ENCODE measurements around the gene PRKCE. TPM values are rescaled to one million over a fixed set of nuclear protein-coding genes. Genes with fewer than 3 reads are reported as not detected.

PRKCE gene
- total and polyA plus RNA-seq, 2 experiments from 2014 or later = 0.94 to 1.2 TPM

- TF ChIP-seq ZNF462 (CRISPR knock-in tag; IDR thresholded peaks at IDR 0.05) (no peak), ZNF331 (CRISPR knock-in tag; IDR thresholded peaks at IDR 0.05; ENCODE audit: low read depth) (no peak), STAT1 (IDR thresholded peaks at IDR 0.05; ENCODE audit: unreplicated experiment) (no peak), JUNB (IDR thresholded peaks at IDR 0.05; ENCODE audit: unreplicated experiment) (no peak), REST (IDR thresholded peaks at IDR 0.05; ENCODE audit: unreplicated experiment) (no peak)
Measured at GRCh38 chr2:45951025-45951727, 299.7 kb downstream of the PRKCE start (continued).

- no peak overlapping the region for H3K27ac ChIP-seq (ENCODE audit: low read depth)
- no peaks in the 10 kb centered on the region for H3K4me1 ChIP-seq (ENCODE audit: insufficient read depth)
- no peak for DNase-seq (ENCODE audit: low spot score)
- H3K79me2 ChIP-seq (replicated peaks; ENCODE audit: insufficient read depth) = no peaks in the 10 kb centered on the region
- H3K4me3 ChIP-seq = no peak overlapping the region
- Mint-ChIP-seq H3K9me3 (no peaks in the 10 kb centered on the region), H3K27ac (no peak overlapping the region), H3K4me1 (peaks cover 16% of the 10 kb centered on the region), H3K27me3 (ENCODE audit: insufficient read depth, low read depth, poor library complexity) (no peaks in the 10 kb centered on the region), H3K36me3 (ENCODE audit: low read depth) (no peaks in the 10 kb centered on the region), H3K4me3 (no peak overlapping the region)
- H2AFZ ChIP-seq = no peak overlapping the region
- H3K27me3 ChIP-seq (ENCODE audit: insufficient read depth) = no peaks in the 10 kb centered on the region
- no peaks in the 10 kb centered on the region for H3K9me2 ChIP-seq (ENCODE audit: insufficient read depth)
- no peaks in the 10 kb centered on the region for H3K36me3 ChIP-seq (ENCODE audit: insufficient read depth)
- no peak for ATAC-seq
- H3F3A ChIP-seq (replicated peaks; ENCODE audit: low read depth) = no peaks in the 10 kb centered on the region
- no peaks in the 10 kb centered on the region for H4K20me1 ChIP-seq (replicated peaks; ENCODE audit: insufficient read depth)
- H3K4me2 ChIP-seq = no peak overlapping the region
- TF ChIP-seq EZH2phosphoT487 (IDR thresholded peaks at IDR 0.05; ENCODE audit: unreplicated experiment) (no peak), POLR2AphosphoS5 (IDR thresholded peaks at IDR 0.05; ENCODE audit: low read depth) (no peak), JUNB (IDR thresholded peaks at IDR 0.05; ENCODE audit: unreplicated experiment) (no peak), CREB1 (CRISPR knock-in tag; IDR thresholded peaks at IDR 0.05; ENCODE audit: low read depth) (no peak), REST (IDR thresholded peaks at IDR 0.05; ENCODE audit: unreplicated experiment) (no peak), ZNF331 (CRISPR knock-in tag; IDR thresholded peaks at IDR 0.05; ENCODE audit: low read depth) (no peak), CTCF (conservative IDR thresholded peaks at IDR 0.05; ENCODE audit: low read depth in 2 of 2) (no peak)
Measured at GRCh38 chr2:45952591-45952990, 301.1 kb downstream of the PRKCE start.
